Measurements from ENCODE around the gene KIAA0930.
"Not testable (repeated sequence)": the region's sequence is repeated elsewhere in the genome, so short reads cannot be mapped to it uniquely, and the experiment has no call there.

The KIAA0930 gene

DNA sequence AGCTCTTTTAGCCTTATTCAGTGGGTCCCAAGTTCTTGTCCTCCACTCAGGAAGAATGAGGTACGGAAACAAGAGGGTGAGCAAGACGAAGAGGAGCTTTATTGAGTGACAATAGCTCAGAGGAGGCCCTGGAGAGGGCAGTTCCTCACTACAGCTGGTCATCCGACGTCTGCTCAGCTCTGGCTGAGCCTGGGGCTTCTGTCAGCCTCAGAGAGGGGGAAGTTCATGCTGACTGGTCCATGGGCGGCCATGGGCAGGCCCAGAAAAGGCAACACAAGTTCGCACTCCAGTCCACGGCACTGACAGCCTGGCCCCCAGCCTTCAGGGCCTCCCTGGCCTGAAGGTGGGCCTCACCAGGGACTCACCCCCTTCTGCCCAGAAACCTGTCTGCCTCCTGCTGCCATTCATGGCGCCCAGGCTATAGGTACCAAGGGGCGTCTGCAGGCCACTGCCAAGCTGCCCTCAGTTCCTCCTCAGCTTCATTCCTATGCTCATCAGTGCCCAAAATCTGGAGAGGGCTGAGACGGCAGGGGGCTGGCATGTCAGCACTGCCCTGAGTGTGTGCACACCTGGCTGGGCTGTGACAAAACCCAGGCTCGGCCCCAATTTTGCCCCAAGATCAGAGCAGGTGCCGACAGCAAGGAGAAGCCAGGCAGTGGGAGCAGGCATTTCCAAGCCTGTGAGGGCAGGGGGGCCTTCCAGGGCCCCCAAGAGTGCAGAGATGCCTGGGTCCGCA lies 21.7 kb upstream of the KIAA0930 start:
- no peak for TF ChIP-seq CTCF (conservative IDR thresholded peaks at IDR 0.05; ENCODE audit: control insufficient read depth, insufficient read depth, low read depth, low read length)
- no peak for DNase-seq (ENCODE audit: low read depth)
- H3K4me3 ChIP-seq (ENCODE audit: control insufficient read depth, low read depth, low read length): no peak overlapping the region

DNA sequence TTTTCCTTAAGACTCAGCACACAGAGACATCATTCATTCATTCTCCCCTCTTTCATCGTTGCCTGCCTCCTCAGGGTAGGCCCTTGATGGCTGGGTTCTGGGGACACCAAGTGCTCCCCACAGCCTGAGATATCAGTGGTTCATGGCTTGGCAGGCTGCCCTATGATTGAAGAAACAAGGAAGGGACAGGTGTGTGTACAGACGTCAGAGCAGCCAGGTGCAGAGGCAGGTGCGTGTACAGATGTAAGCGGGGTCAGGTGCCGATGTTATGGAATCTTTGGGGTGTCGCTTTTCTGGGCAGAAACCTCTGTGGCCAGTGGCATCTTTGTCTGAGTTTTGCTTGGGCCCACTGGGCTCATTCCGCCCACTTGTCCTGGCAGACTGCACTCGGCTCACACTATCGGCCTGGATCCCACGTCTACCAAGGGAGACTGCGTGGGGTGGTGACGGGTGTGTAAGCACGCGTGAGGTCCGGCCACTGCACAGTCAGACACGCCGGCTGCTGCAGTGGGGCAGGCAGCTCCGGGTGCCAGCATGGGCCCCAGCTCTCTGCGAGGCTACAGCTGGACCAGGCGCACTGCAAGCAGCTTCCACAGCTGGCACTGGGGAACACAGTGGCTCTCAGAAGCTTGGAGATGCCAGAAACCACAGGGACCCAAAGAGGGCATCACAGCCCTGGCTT lies 20.9 kb upstream of the KIAA0930 start:
- no peak for TF ChIP-seq CTCF (conservative IDR thresholded peaks at IDR 0.05; ENCODE audit: control insufficient read depth, insufficient read depth, low read depth, low read length)
- DNase-seq (ENCODE audit: low read depth): no peak

DNA sequence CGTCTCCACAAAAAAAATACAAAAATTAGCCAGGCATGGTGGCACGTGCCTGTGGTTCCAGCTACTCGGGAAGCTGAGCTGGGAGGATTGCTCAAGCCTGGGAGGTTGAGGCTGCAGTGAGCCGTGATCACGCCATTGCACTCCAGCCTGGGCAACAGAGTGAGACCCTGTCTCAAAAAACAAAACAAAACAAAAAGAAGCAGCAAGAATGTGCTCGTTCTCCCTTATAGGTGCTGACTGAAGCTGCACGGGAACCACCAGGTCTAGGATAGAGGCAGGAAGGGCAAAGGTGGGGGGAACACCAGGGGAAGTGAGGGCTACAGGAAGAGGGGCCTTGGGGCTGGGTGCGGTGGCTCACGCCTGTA lies 19.7 kb upstream of the KIAA0930 start:
- not testable (repeated sequence) for H3K4me3 ChIP-seq (ENCODE audit: control insufficient read depth, low read depth, low read length); DNase-seq (ENCODE audit: low read depth)

More for the DNA sequence above, 20.9 kb upstream of the KIAA0930 start:
- no peak overlapping the region for H3K4me3 ChIP-seq (ENCODE audit: control insufficient read depth, low read depth, low read length)

GRCh38 chr22:45259754-45260394 lies 19.2 kb upstream of the KIAA0930 start:
- H3K4me3 ChIP-seq (ENCODE audit: control insufficient read depth, low read depth, low read length): no peak overlapping the region
- DNase-seq (ENCODE audit: low read depth): no peak
- TF ChIP-seq CTCF (conservative IDR thresholded peaks at IDR 0.05; ENCODE audit: control insufficient read depth, insufficient read depth, low read depth, low read length): no peak

DNA sequence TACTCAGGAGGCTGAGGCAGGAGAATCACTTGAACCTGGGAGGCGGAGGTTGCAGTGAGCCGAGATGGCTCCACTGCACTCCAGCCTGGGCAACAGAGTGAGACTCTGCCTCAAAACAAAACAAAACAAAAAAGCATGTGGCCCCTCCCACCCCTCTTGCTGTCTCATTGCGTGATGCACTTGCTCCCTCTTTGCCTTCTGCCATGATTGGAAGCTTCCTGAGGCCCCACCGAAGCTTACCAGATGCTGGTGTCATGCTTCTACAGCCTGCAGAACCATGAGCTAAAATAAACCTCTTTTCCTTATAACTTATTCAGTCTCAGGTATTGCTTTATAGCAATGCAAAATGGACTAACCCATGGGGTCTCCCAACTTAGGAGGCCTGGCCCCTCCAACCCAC lies 17.2 kb upstream of the KIAA0930 start:
- H3K4me3 ChIP-seq (ENCODE audit: control insufficient read depth, low read depth, low read length); DNase-seq (ENCODE audit: low read depth): not testable (repeated sequence)

DNA sequence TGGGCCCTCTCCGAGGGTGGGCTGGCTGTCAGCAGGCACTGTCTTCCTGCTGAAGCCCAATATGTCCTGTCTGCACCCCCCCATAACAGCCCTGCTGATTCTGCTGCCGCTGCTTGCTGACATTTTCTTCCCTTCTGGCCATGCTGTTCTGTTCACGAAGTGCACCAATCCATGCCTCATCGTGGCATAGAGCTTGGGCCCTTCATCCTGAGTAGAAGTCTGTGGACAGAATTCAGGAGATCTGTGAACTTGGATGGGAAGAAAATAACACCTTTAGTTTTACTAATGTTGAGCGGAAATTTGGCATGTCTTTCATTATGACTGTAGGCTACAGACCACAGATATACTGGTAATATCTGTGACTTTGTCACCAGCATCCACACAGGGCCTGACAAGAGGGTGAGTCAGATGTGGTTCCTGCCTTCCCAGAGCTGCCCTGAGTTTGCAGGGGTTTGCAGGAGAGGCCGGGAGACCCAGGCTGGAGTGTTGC lies 14.1 kb upstream of the KIAA0930 start:
- TF ChIP-seq CTCF (conservative IDR thresholded peaks at IDR 0.05; ENCODE audit: control insufficient read depth, insufficient read depth, low read depth, low read length): no peak
- no peak for DNase-seq (ENCODE audit: low read depth)
- no peak overlapping the region for H3K4me3 ChIP-seq (ENCODE audit: control insufficient read depth, low read depth, low read length)

DNA sequence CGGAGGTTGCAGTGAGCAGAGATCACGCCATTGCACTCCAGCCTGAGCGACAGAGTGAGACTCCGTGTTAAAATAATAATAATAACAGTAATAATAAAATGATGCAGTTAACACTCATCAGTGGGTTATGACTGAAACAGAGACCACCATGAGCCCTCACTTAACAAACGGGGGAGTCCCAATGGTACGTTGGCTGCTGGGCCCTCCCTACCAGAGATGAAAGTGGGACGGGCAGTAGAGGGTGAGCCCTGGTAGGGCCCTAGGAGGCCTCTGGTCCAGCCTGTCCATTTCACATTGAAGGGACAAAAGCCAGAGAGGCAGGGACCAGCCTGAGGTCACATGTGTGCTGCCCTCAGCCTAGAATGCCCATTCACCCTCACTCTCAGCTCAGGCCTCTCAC lies 13.7 kb upstream of the KIAA0930 start:
- no peak overlapping the region for H3K4me3 ChIP-seq (ENCODE audit: control insufficient read depth, low read depth, low read length)
- DNase-seq (ENCODE audit: low read depth): no peak
- TF ChIP-seq CTCF (conservative IDR thresholded peaks at IDR 0.05; ENCODE audit: control insufficient read depth, insufficient read depth, low read depth, low read length): no peak

Measured in fibroblast of mammary gland (primary cell).